ENCODE data around the gene IL16.

DNA sequence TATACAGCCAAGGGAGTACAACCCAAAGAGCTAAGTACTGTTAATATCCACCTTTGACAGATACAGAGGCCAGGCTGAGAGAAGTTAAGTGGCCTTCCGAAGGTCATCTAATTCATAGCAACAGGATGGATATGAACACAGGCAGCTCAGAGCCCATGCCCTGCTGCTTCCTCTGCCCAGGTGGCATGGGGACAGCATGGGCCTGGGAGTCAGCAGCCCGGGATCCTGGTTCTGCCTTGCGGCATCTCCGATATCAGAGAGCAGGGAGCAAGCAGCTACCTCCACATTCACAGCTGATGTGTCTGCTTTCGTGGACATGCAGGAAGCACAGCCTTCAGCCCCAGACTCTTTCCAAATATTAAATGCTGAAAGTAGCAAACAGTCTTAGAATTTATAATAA lies 71.7 kb downstream of the IL16 start:
- TF ChIP-seq ZFX (IDR thresholded peaks at IDR 0.05; ENCODE audit: borderline replicate concordance), result no peak
- TF ChIP-seq, protein P1, sequence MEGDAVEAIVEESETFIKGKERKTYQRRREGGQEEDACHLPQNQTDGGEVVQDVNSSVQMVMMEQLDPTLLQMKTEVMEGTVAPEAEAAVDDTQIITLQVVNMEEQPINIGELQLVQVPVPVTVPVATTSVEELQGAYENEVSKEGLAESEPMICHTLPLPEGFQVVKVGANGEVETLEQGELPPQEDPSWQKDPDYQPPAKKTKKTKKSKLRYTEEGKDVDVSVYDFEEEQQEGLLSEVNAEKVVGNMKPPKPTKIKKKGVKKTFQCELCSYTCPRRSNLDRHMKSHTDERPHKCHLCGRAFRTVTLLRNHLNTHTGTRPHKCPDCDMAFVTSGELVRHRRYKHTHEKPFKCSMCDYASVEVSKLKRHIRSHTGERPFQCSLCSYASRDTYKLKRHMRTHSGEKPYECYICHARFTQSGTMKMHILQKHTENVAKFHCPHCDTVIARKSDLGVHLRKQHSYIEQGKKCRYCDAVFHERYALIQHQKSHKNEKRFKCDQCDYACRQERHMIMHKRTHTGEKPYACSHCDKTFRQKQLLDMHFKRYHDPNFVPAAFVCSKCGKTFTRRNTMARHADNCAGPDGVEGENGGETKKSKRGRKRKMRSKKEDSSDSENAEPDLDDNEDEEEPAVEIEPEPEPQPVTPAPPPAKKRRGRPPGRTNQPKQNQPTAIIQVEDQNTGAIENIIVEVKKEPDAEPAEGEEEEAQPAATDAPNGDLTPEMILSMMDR (IDR thresholded peaks at IDR 0.05), result no peak

Data from 22Rv1 (cell line).